GM23338 (cell line): ENCODE data around the gene APH1B. TPM values are rescaled to one million over a fixed set of nuclear protein-coding genes. Genes with fewer than 3 reads are reported as not detected.

ENCODE experiments used
- ATAC-seq: fragments of 200-7000 bp; cut with Tn5 transposase; 3 replicates; pipeline ENCODE4 v1.9.1; 2020
- DNase-seq: peaks from one replicate; pipeline ENCODE4 v3.0.0-alpha.2; 2015; ENCODE audit warnings: low spot score
- H2AFZ ChIP-seq: fragments of 200-600 bp; sonication (generic); 2 replicates; pipeline ENCODE4 v1.8.0; 2016; ENCODE audit warnings: antibody characterized with exemption, mild to moderate bottlenecking, moderate library complexity
- H3F3A ChIP-seq: fragments of 200-600 bp; sonication (generic); replicated peaks from 2 replicates; pipeline ENCODE4 v1.8.0; 2017; ENCODE audit warnings: antibody characterized with exemption, mixed run types, low read depth
- H3K27ac ChIP-seq: fragments of 200-600 bp; sonication (generic); 2 replicates; pipeline ENCODE4 v1.6.1; 2016; ENCODE audit warnings: low read depth
- H3K27me3 ChIP-seq: fragments of 200-600 bp; sonication (generic); 2 replicates; pipeline ENCODE4 v1.8.0; 2016; ENCODE audit warnings: mild to moderate bottlenecking, mixed run types, moderate library complexity; ENCODE audit not compliant: insufficient read depth
- H3K36me3 ChIP-seq: fragments of 200-600 bp; sonication (generic); 2 replicates; pipeline ENCODE4 v1.8.0; 2016; ENCODE audit warnings: mild to moderate bottlenecking; ENCODE audit not compliant: insufficient read depth
- H3K4me1 ChIP-seq: fragments of 200-600 bp; sonication (generic); 2 replicates; pipeline ENCODE4 v1.8.0; 2016; ENCODE audit warnings: mild to moderate bottlenecking, moderate library complexity; ENCODE audit not compliant: insufficient read depth
- H3K4me2 ChIP-seq: fragments of 200-600 bp; sonication (generic); 2 replicates; pipeline ENCODE4 v1.7.1; 2017; ENCODE audit warnings: mixed run types
- H3K4me3 ChIP-seq: fragments of 200-600 bp; sonication (generic); 2 replicates; pipeline ENCODE4 v1.6.1; 2016; ENCODE audit warnings: mixed run types
- H3K79me2 ChIP-seq: fragments of 200-600 bp; sonication (generic); replicated peaks from 2 replicates; pipeline ENCODE4 v1.8.0; 2017; ENCODE audit warnings: mild to moderate bottlenecking; ENCODE audit not compliant: insufficient read depth
- H3K9me2 ChIP-seq: fragments of 200-600 bp; sonication (generic); 2 replicates; pipeline ENCODE4 v1.8.0; 2017; ENCODE audit not compliant: insufficient read depth
- H4K20me1 ChIP-seq: fragments of 200-600 bp; sonication (generic); replicated peaks from 2 replicates; pipeline ENCODE4 v1.8.0; 2017; ENCODE audit warnings: mild to moderate bottlenecking; ENCODE audit not compliant: insufficient read depth
- H3K27ac Mint-ChIP-seq: 2 replicates; pipeline ENCODE4 v1.8.0; 2020; ENCODE audit warnings: inconsistent platforms, mild to moderate bottlenecking, moderate library complexity, mixed read lengths
- H3K27me3 Mint-ChIP-seq: 3 replicates; pipeline ENCODE4 v1.8.0; 2022; ENCODE audit warnings: low read depth, mild to moderate bottlenecking, moderate library complexity, mixed read lengths, inconsistent platforms; ENCODE audit not compliant: insufficient read depth, poor library complexity
- H3K36me3 Mint-ChIP-seq: 3 replicates; pipeline ENCODE4 v1.8.0; 2021; ENCODE audit warnings: low read depth, mild to moderate bottlenecking, inconsistent platforms, moderate library complexity, mixed read lengths
- H3K4me1 Mint-ChIP-seq: 3 replicates; pipeline ENCODE4 v1.8.0; 2020; ENCODE audit warnings: mild to moderate bottlenecking, inconsistent platforms, mixed read lengths
- H3K4me3 Mint-ChIP-seq: 3 replicates; pipeline ENCODE4 v1.8.0; 2021; ENCODE audit warnings: moderate library complexity, mild to moderate bottlenecking, inconsistent platforms, mixed read lengths
- H3K9me3 Mint-ChIP-seq: 3 replicates; pipeline ENCODE4 v1.8.0; 2020; ENCODE audit warnings: moderate library complexity, mild to moderate bottlenecking, inconsistent platforms, mixed read lengths
- EZH2 ChIP-seq: fragments of 200-600 bp; sonication (generic); IDR thresholded peaks from one replicate; pipeline ENCODE4 v1.8.0; 2017; ENCODE audit warnings: antibody characterized with exemption, mild to moderate bottlenecking, low read depth; ENCODE audit not compliant: unreplicated experiment
- JUNB ChIP-seq: IDR thresholded peaks from one replicate; pipeline ENCODE4 v1.6.1; 2016; ENCODE audit warnings: antibody characterized with exemption; ENCODE audit not compliant: unreplicated experiment
- NANOG ChIP-seq: IDR thresholded peaks from 2 replicates; pipeline ENCODE4 v1.6.1; 2016; ENCODE audit warnings: antibody characterized with exemption, borderline replicate concordance
- POLR2AphosphoS5 ChIP-seq: IDR thresholded peaks from 2 replicates; pipeline ENCODE4 v1.6.1; 2016; ENCODE audit warnings: antibody characterized with exemption, low read depth
- REST ChIP-seq: IDR thresholded peaks from one replicate; pipeline ENCODE4 v1.6.1; 2018; ENCODE audit warnings: antibody characterized with exemption; ENCODE audit not compliant: unreplicated experiment
- ZNF114 ChIP-seq: fragments of 250-450 bp; sonication (Bioruptor Pico); IDR thresholded peaks from 2 replicates; pipeline ENCODE4 v1.5.0; 2020; ENCODE audit warnings: mild to moderate bottlenecking, moderate library complexity
- ZNF331 ChIP-seq: fragments of 250-450 bp; sonication (Bioruptor Pico); IDR thresholded peaks from 2 replicates; pipeline ENCODE4 v1.5.0; 2020; ENCODE audit warnings: low read depth, mild to moderate bottlenecking, moderate library complexity
- polyA plus RNA-seq: library from polyadenylated mRNA; unstranded; fragments of >200 nt; fragmentation: Nextera tagmentation; extraction: Ambion mirVana; gene quantifications from 2 replicates; pipeline ENCODE4 v1.2.1, GENCODE V29; 2016
- total RNA-seq: library from RNA; depleted of rRNA; stranded (reverse); fragments of >200 nt; shearing (Covaris generic); gene quantifications from 2 replicates; pipeline ENCODE4 v1.2.3, GENCODE V29; 2014
- TF ChIP-seq, protein P1 (sequence below): fragments of 250-450 bp; sonication (Bioruptor Pico); IDR thresholded peaks from 2 replicates; pipeline ENCODE4 v1.5.0; 2020; ENCODE audit warnings: mild to moderate bottlenecking, moderate library complexity

APH1B gene
- total and polyA plus RNA-seq, 2 experiments from 2014 or later = 14.3 to 24.4 TPM

DNA sequence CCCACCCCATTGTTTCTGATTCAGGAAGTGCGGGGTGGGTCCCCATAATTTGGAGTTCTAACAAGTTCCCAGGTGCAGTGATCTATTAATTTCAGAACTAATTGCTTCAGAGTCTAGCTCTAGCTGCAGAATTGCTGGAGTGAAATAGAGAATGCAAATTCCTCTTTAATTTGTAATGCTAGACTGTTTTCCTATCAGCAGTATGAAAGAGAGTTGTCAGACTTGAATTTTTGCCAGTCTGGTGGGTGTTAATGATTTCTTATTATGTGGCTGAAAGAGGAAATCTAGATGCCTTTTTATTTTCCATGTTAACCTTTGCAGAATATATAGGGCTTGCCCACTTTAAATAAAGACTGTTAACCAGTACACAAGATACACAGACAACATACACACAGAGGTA lies 23.7 kb downstream of the APH1B start (continued):
- TF ChIP-seq, protein P1, sequence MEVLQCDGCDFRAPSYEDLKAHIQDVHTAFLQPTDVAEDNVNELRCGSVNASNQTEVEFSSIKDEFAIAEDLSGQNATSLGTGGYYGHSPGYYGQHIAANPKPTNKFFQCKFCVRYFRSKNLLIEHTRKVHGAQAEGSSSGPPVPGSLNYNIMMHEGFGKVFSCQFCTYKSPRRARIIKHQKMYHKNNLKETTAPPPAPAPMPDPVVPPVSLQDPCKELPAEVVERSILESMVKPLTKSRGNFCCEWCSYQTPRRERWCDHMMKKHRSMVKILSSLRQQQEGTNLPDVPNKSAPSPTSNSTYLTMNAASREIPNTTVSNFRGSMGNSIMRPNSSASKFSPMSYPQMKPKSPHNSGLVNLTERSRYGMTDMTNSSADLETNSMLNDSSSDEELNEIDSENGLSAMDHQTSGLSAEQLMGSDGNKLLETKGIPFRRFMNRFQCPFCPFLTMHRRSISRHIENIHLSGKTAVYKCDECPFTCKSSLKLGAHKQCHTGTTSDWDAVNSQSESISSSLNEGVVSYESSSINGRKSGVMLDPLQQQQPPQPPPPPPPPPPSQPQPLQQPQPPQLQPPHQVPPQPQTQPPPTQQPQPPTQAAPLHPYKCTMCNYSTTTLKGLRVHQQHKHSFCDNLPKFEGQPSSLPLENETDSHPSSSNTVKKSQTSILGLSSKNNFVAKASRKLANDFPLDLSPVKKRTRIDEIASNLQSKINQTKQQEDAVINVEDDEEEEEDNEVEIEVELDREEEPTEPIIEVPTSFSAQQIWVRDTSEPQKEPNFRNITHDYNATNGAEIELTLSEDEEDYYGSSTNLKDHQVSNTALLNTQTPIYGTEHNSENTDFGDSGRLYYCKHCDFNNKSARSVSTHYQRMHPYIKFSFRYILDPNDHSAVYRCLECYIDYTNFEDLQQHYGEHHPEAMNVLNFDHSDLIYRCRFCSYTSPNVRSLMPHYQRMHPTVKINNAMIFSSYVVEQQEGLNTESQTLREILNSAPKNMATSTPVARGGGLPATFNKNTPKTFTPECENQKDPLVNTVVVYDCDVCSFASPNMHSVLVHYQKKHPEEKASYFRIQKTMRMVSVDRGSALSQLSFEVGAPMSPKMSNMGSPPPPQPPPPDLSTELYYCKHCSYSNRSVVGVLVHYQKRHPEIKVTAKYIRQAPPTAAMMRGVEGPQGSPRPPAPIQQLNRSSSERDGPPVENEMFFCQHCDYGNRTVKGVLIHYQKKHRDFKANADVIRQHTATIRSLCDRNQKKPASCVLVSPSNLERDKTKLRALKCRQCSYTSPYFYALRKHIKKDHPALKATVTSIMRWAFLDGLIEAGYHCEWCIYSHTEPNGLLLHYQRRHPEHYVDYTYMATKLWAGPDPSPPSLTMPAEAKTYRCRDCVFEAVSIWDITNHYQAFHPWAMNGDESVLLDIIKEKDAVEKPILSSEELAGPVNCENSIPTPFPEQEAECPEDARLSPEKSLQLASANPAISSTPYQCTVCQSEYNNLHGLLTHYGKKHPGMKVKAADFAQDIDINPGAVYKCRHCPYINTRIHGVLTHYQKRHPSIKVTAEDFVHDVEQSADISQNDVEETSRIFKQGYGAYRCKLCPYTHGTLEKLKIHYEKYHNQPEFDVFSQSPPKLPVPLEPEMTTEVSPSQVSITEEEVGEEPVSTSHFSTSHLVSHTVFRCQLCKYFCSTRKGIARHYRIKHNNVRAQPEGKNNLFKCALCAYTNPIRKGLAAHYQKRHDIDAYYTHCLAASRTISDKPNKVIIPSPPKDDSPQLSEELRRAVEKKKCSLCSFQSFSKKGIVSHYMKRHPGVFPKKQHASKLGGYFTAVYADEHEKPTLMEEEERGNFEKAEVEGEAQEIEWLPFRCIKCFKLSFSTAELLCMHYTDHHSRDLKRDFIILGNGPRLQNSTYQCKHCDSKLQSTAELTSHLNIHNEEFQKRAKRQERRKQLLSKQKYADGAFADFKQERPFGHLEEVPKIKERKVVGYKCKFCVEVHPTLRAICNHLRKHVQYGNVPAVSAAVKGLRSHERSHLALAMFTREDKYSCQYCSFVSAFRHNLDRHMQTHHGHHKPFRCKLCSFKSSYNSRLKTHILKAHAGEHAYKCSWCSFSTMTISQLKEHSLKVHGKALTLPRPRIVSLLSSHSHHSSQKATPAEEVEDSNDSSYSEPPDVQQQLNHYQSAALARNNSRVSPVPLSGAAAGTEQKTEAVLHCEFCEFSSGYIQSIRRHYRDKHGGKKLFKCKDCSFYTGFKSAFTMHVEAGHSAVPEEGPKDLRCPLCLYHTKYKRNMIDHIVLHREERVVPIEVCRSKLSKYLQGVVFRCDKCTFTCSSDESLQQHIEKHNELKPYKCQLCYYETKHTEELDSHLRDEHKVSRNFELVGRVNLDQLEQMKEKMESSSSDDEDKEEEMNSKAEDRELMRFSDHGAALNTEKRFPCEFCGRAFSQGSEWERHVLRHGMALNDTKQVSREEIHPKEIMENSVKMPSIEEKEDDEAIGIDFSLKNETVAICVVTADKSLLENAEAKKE (CRISPR knock-in tag) = no peak

GRCh38 chr15:63305260-63305659 lies 27.9 kb downstream of the APH1B start:
- H3K27ac ChIP-seq = no peak overlapping the region
- no peak overlapping the region for H3K4me2 ChIP-seq
- H3K4me1 Mint-ChIP-seq = peaks cover 12% of the 10 kb centered on the region
- no peaks in the 10 kb centered on the region for H3K79me2 ChIP-seq
- H3K4me3 ChIP-seq = no peak overlapping the region
- no peak overlapping the region for H3K4me3 Mint-ChIP-seq
- H3K4me1 ChIP-seq = no peaks in the 10 kb centered on the region
- no peaks in the 10 kb centered on the region for H3K9me3 Mint-ChIP-seq
- H4K20me1 ChIP-seq = no peaks in the 10 kb centered on the region
- no peaks in the 10 kb centered on the region for H3K9me2 ChIP-seq
- no peak for DNase-seq
- no peak overlapping the region for H3K27ac Mint-ChIP-seq
- no peak overlapping the region for H2AFZ ChIP-seq
- H3K36me3 Mint-ChIP-seq = peaks cover 8% of the 10 kb centered on the region; the same call in 2 of the 3 replicates
- H3K36me3 ChIP-seq = no peaks in the 10 kb centered on the region
- H3F3A ChIP-seq = no peaks in the 10 kb centered on the region
- no peaks in the 10 kb centered on the region for H3K27me3 ChIP-seq
- H3K27me3 Mint-ChIP-seq = peaks cover 2% of the 10 kb centered on the region
- ATAC-seq = no peak
- TF ChIP-seq ZNF331 (CRISPR knock-in tag) (no peak), EZH2 (no peak), JUNB (no peak), POLR2AphosphoS5 (no peak), NANOG (no peak), ZNF114 (CRISPR knock-in tag) (no peak), REST (no peak)
